K562 (cell line): Measurements from ENCODE around the gene DNAJB12. TPM values are rescaled to one million over a fixed set of nuclear protein-coding genes. Genes with fewer than 3 reads are reported as not detected.
A peak's percentile ranks its signal among the peaks of the same experiment; 100 is the strongest.

Experiments
- CHD2 ChIP-seq: IDR thresholded peaks from 2 replicates; pipeline ENCODE4 v1.6.1; 2011; ENCODE audit warnings: low read depth, low read length
- CXXC5 ChIP-seq: fragments of 250-450 bp; sonication (Bioruptor Pico); IDR thresholded peaks from 2 replicates; pipeline ENCODE4 v1.8.0; 2022; ENCODE audit warnings: inconsistent platforms, mild to moderate bottlenecking, moderate library complexity
- EWSR1 ChIP-seq: fragments of 450-650 bp; IDR thresholded peaks from 2 replicates; pipeline ENCODE4 v1.6.1; 2018; ENCODE audit warnings: borderline replicate concordance, mild to moderate bottlenecking, low read depth, moderate library complexity; ENCODE audit not compliant: partially characterized antibody
- GATAD2B ChIP-seq: fragments of 450-650 bp; IDR thresholded peaks from 2 replicates; pipeline ENCODE4 v1.6.1; 2017; ENCODE audit warnings: mild to moderate bottlenecking, borderline replicate concordance
- HDGF ChIP-seq: fragments of 450-650 bp; IDR thresholded peaks from 2 replicates; pipeline ENCODE4 v1.6.1; 2016
- KLF1 ChIP-seq: fragments of 450-650 bp; IDR thresholded peaks from 2 replicates; pipeline ENCODE4 v1.6.1; 2016; ENCODE audit warnings: missing genetic modification characterization, missing compliant biosample characterization
- SMAD4 ChIP-seq: fragments of 250-450 bp; sonication (Bioruptor Pico); conservative IDR thresholded peaks from 2 replicates; pipeline ENCODE4 v1.8.0; 2021; ENCODE audit warnings: inconsistent platforms, mild to moderate bottlenecking, moderate library complexity
- SRF ChIP-seq, 2 experiments: fragments of 250-450, 450-650 bp in 1 of 2; sonication (Bioruptor Pico) in 1 of 2; sonication (generic) in 1 of 2; formaldehyde crosslinking; IDR thresholded peaks; 2 replicates each; pipeline versions ENCODE4 v1.5.0 to v1.5.1; 2020 to 2022; ENCODE audit warnings: mild to moderate bottlenecking in 1 of 2, missing genetic modification reagents in 1 of 2
- TAF15 ChIP-seq: fragments of 200-400 bp; formaldehyde crosslinking; IDR thresholded peaks from 2 replicates; pipeline ENCODE4 v1.6.1; 2017; ENCODE audit warnings: mild to moderate bottlenecking, low read depth, low read length, moderate library complexity
- TBP ChIP-seq: optimal IDR thresholded peaks from 2 replicates; pipeline ENCODE3; 2011; ENCODE audit warnings: low read depth, low read length, improper control_type of control experiment
- TRIM25 ChIP-seq: fragments of 450-650 bp; IDR thresholded peaks from 2 replicates; pipeline ENCODE4 v1.7.0; 2016; ENCODE audit warnings: borderline replicate concordance
- ZFP1 ChIP-seq: fragments of 450-650 bp; formaldehyde crosslinking; IDR thresholded peaks from 2 replicates; pipeline ENCODE4 v1.4.0; 2020; ENCODE audit warnings: mild to moderate bottlenecking, mixed read lengths
- ZFX ChIP-seq: sonication (generic); formaldehyde crosslinking; IDR thresholded peaks from 2 replicates; pipeline ENCODE4 v1.8.0; 2022; ENCODE audit warnings: mild to moderate bottlenecking, missing genetic modification reagents, moderate library complexity
- ZNF232 ChIP-seq: sonication (generic); formaldehyde crosslinking; IDR thresholded peaks from 2 replicates; pipeline ENCODE4 v1.8.0; 2022; ENCODE audit warnings: mild to moderate bottlenecking, missing genetic modification reagents
- ZNF3 ChIP-seq: fragments of 250-450 bp; sonication (Bioruptor Pico); IDR thresholded peaks from 2 replicates; pipeline ENCODE4 v1.5.0; 2021; ENCODE audit warnings: mild to moderate bottlenecking, moderate library complexity
- ZNF347 ChIP-seq: fragments of 450-650 bp; formaldehyde crosslinking; IDR thresholded peaks from 2 replicates; pipeline ENCODE4 v1.4.0; 2020; ENCODE audit warnings: low read depth, mild to moderate bottlenecking, moderate library complexity
- ZNF41 ChIP-seq: fragments of 250-450 bp; sonication (Bioruptor Pico); conservative IDR thresholded peaks from 2 replicates; pipeline ENCODE4 v1.4.0; 2020; ENCODE audit warnings: mild to moderate bottlenecking
- ZNF586 ChIP-seq: fragments of 450-650 bp; formaldehyde crosslinking; conservative IDR thresholded peaks from 2 replicates; pipeline ENCODE4 v1.4.0; 2020; ENCODE audit warnings: mild to moderate bottlenecking, moderate library complexity
- ZNF592 ChIP-seq: fragments of 450-650 bp; IDR thresholded peaks from 2 replicates; pipeline ENCODE4 v1.6.1; 2017; ENCODE audit warnings: antibody characterized with exemption, mild to moderate bottlenecking
- ZNF707 ChIP-seq: fragments of 250-450 bp; sonication (Bioruptor Pico); conservative IDR thresholded peaks from 2 replicates; pipeline ENCODE4 v1.8.0; 2022; ENCODE audit warnings: inconsistent platforms, mild to moderate bottlenecking, moderate library complexity
- polyA plus RNA-seq, 8 experiments: library from polyadenylated mRNA; depleted of rRNA in 4 of 8; stranded (reverse) in 5 of 8; unstranded in 3 of 8; fragments of >200 nt; fragmentation: Nextera tagmentation in 2 of 8; fragmentation: Illumina TruSeq in 1 of 8; extraction: Ambion mirVana in 2 of 8; extraction: Trizol in 1 of 8; gene quantifications; 2 replicates each; pipeline versions ENCODE4 v1.2.1 to v1.2.3, GENCODE V29; 2011 to 2014; ENCODE audit warnings: inconsistent platforms in 1 of 8, missing spikeins in 1 of 8
- total RNA-seq, 7 experiments: library from RNA; depleted of rRNA in 6 of 7; stranded (reverse); fragments of >200 nt in 6 of 7; fragmentation: Illumina TruSeq in 2 of 7; extraction: Trizol in 2 of 7; gene quantifications; 2 replicates each; pipeline versions ENCODE4 v1.2.1 to v1.2.3, GENCODE V29; 2011 to 2021; ENCODE audit warnings: low replicate concordance in 1 of 7
- TF ChIP-seq, protein P1 (sequence below): sonication (generic); formaldehyde crosslinking; IDR thresholded peaks from 2 replicates; pipeline ENCODE4 v1.8.1; 2023; ENCODE audit warnings: mild to moderate bottlenecking, missing genetic modification reagents
- TF ChIP-seq, protein P2 (sequence below): fragments of 250-450 bp; sonication (Bioruptor Pico); IDR thresholded peaks from 2 replicates; pipeline ENCODE4 v1.8.0; 2022; ENCODE audit warnings: moderate library complexity, mild to moderate bottlenecking, inconsistent platforms

The DNAJB12 gene
- total and polyA plus RNA-seq, 9 of the 15 experiments (the other 6 are each of a cell fraction or from before 2014, with no cell fraction given) = 3.5 to 31.5 (median 20.3) TPM

DNA sequence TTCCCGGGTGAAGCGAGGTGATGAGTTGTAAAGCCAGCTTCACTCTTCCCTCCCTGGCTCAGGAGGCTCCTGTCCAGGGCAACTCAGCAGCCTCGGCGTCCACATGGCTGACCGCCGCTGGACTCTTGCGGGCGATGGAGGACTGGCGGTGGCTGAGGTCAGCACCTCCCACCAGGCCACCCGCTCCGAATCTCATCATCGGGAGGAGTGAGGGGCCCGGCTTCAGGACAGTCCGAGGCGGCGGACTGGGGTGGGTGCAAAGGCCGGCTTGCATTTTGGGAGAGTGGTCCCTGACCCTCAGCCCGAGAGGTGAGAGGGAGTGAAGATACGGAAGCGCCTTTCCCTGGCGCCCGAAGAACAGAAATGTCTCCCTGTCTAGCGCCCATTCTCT lies 759 bp downstream of the DNAJB12 start (continued):
- TF ChIP-seq, protein P1, sequence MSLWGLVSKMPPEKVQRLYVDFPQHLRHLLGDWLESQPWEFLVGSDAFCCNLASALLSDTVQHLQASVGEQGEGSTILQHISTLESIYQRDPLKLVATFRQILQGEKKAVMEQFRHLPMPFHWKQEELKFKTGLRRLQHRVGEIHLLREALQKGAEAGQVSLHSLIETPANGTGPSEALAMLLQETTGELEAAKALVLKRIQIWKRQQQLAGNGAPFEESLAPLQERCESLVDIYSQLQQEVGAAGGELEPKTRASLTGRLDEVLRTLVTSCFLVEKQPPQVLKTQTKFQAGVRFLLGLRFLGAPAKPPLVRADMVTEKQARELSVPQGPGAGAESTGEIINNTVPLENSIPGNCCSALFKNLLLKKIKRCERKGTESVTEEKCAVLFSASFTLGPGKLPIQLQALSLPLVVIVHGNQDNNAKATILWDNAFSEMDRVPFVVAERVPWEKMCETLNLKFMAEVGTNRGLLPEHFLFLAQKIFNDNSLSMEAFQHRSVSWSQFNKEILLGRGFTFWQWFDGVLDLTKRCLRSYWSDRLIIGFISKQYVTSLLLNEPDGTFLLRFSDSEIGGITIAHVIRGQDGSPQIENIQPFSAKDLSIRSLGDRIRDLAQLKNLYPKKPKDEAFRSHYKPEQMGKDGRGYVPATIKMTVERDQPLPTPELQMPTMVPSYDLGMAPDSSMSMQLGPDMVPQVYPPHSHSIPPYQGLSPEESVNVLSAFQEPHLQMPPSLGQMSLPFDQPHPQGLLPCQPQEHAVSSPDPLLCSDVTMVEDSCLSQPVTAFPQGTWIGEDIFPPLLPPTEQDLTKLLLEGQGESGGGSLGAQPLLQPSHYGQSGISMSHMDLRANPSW (CRISPR knock-in tag) = 0 out of 2 replicates have a peak, but pooled peaks have one; percentile 18
- TF ChIP-seq, protein P2, sequence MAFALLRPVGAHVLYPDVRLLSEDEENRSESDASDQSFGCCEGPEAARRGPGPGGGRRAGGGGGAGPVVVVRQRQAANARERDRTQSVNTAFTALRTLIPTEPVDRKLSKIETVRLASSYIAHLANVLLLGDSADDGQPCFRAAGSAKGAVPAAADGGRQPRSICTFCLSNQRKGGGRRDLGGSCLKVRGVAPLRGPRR (CRISPR knock-in tag) = no peak
- TF ChIP-seq ZNF586 (CRISPR knock-in tag) = no peak
- no peak for TF ChIP-seq TAF15
- TF ChIP-seq KLF1 = no peak
- peak; percentile 62; the same call in 1 of the 2 replicates for TF ChIP-seq ZNF232 (CRISPR knock-in tag)
- no peak for TF ChIP-seq ZNF3 (CRISPR knock-in tag)
- TF ChIP-seq TRIM25 = no peak
- no peak for TF ChIP-seq EWSR1
- no peak for TF ChIP-seq ZNF707 (CRISPR knock-in tag)
- no peak for TF ChIP-seq CHD2
- peak; percentile 8 for TF ChIP-seq CXXC5 (CRISPR knock-in tag)
- TF ChIP-seq GATAD2B = no peak
- no peak for TF ChIP-seq ZFP1 (CRISPR knock-in tag)
- 0 out of 2 replicates have a peak, but pooled peaks have one; percentile 74 for TF ChIP-seq ZFX
- TF ChIP-seq ZNF592 = no peak
- peak; percentile 11; the same call in 1 of the 2 replicates for TF ChIP-seq SMAD4 (CRISPR knock-in tag)
- TF ChIP-seq HDGF = no peak
- TF ChIP-seq SRF (CRISPR knock-in tag; IDR thresholded peaks at IDR 0.05) = no peak; a peak in 1 of 4 replicates
- TF ChIP-seq ZNF347 (CRISPR knock-in tag) = no peak
- TF ChIP-seq ZNF41 (CRISPR knock-in tag) = no peak
- TF ChIP-seq TBP = peak; percentile 41
